Stimulated activated CD4-positive, alpha-beta T cell treated with anti-CD3 and anti-CD28 coated beads, Interleukin-1b, Interleukin-23, amount 100 ng/mL, for 48 hours (primary cell): ENCODE data around the gene PPIG.
"Not testable (repeated sequence)": the region's sequence is repeated elsewhere in the genome, so short reads cannot be mapped to it uniquely, and the experiment has no call there.

Experiments used
- DNase-seq: peaks from one replicate; pipeline ENCODE4 v3.0.0-alpha.2; 2020

Gene PPIG

DNA sequence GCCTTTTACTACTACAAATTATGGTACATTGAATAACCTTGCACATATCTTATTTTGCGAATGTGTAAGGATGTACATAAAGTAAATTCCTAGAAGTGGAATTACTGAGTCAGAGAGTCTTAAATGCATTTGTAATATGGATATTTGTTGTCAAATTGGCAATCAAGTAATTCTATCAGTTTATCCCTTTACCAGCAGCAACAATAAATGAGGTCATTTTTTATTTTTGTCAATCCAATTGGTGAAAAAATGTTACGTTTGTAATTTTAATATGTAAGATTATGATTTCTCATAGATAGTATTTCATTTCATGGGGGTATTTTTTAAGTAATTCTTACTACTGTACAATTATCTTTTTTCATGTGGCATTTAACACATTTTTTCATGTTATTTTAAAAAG lies 14.8 kb downstream of the PPIG start:
- no peak for DNase-seq

DNA sequence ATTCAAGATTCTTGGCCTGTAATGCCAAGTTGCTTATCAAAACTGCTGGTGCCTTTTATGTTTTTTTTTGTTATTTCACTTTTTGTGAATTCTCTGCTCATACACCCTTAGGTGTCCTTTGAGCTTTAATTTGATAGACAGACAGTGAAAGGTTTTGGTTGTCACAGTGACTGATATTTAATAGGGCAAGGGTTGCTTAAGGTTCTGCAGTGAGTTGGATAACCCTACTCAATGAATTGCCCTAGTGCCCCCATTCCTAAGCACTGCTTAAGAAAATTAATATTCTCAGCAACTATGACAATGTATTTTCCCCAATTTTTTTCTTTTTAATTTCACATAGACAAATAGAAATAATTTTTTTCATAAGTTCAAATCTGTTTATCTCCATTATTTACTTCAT lies 15.4 kb downstream of the PPIG start:
- no peak for DNase-seq

DNA sequence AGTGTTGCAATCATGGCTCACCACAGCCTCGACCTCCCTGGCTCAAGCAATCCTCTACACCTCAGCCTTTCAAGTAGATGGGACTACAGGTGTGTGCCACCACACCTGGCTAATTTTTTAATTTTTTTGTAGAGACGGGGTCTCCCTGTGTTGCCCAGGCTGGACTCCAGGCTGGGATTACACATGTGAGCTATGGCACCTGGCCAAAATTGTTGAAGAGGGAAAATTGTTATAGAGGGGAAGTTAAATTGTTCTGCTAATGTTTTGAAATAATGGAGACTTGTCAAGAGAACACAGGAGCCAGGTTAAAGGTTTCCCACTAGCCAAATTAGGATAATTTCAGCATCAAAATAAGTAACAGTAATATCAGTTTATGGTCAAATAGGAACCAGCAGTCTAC lies 25.1 kb downstream of the PPIG start:
- no peak for DNase-seq

DNA sequence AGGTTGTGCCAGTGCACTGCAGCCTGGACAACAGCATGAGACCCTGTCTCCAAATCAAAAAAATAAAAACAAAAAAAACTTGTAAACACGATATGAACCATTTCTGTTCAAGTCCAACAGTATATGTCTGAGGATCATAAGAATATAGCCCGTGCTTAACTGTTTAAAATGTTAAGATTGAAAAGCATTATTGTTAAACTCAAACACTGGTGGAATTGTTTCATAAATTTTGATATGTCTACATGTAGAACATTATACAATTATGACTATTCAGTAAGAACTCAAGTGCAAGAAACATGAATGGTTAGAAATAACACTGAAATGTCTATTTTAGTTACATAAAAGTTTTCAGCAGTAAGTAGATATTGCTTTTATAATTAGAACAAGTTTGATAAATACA lies 29.7 kb downstream of the PPIG start:
- DNase-seq: no peak

DNA sequence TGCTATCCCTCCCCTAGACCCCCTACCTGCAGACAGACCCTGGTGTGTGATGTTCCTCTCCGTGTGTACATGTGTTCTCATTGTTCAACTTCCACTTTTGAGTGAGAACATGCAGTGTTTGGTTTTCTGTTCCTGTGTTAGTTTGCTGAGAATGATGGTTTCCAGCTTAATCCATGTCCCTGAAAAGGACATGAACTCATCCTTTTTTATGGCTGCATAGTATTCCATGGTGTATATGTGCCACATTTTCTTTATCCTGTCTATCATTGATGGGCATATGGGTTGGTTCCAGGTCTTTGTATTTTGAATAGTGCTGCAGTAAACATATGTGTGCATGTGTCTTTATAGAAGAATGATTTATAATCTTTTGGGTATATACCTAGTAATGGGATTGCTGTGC lies 31.8 kb downstream of the PPIG start:
- not testable (repeated sequence) for DNase-seq

DNA sequence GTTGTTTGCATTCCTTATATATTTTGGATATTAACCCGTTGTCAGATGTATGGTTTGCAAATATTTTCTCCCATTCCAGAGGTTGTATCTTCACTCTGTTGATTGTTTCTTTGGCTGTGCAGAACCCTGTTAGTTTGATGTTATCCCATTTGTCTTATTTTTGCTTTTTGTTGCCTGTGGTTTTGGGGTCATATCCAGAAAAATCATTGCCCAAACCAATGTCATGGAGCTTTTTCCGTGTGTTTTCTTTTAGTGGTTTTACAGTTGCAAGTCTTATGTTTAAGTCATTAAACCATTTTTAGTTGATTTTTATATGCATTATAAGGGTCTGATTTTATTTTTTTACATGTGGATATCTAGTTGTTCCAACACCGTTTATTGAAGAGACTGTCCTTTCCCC lies 35.8 kb downstream of the PPIG start:
- no peak for DNase-seq

DNA sequence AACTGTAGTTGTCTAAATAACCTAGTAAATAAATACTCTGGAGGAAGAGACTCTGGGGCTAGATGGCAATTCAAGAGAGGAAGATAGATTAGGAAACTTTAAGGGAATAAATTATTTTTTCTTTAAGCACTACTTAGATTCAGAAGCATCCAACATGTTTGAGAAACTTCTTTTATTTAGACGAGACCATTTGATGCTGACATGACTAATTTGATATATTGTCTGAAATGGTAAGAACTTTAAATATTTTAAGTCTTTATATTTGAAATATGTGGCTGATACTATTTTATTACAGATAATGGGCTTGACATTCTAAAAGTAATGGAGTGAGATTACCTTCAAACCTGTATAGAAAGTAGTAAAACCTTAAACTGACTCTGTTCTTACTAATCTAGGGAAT lies 36.4 kb downstream of the PPIG start:
- DNase-seq: no peak

DNA sequence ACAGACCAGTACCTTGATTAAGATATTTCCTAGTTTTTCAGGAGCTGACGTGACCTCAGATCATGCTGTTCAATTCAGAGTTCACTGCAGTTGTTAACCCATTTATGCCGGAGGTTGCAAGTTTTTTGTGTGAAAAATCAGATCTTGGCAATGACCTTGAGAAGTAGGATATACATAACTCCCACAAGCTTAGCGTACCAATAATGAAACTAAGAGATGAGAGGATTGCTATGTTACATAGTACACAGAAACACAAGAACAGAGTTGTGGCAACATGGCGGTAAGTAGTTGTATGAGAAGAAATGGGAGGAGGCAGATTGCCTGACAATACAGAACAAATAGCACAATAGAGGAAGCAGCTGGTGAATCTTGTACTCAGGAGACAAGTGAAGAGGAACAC lies 39.1 kb downstream of the PPIG start:
- DNase-seq: no peak

DNA sequence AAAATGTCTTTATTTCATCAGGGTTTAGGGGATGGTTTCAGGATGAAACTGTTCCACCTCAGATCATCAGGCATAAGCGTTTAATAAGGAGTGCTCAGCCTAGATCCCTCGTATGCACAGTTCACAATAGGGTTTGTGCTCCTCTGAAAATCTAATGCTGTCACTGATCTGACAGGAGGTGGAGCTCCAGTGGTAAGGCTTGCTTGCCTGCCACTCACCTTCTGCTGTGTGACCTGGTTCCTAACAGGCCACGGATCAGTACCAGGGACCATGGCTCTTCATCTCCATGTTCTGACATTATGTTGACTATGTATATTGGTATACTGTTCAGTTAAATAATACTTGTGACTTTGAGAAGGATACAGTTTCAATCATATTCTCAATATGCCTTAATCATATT lies 41.6 kb downstream of the PPIG start:
- DNase-seq: no peak

DNA sequence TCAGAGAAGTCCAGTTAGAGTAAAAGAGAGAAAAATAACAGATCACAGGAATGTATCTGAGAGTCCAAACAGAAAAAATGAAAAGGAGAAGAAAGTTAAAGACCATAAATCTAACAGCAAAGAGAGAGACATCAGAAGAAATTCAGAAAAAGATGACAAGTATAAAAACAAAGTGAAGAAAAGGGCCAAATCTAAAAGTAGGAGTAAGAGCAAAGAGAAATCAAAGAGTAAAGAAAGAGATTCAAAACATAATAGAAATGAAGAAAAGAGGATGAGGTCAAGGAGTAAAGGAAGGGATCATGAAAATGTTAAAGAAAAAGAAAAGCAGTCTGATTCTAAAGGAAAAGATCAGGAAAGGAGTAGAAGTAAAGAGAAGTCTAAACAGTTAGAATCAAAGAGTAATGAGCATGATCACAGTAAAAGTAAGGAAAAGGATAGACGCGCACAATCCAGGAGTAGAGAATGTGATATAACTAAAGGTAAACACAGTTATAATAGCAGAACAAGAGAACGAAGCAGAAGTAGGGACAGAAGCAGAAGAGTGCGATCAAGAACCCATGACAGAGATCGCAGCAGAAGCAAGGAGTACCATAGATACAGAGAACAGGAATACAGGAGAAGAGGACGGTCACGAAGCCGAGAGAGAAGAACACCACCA lies 52.4 kb downstream of the PPIG start:
- DNase-seq: no peak

DNA sequence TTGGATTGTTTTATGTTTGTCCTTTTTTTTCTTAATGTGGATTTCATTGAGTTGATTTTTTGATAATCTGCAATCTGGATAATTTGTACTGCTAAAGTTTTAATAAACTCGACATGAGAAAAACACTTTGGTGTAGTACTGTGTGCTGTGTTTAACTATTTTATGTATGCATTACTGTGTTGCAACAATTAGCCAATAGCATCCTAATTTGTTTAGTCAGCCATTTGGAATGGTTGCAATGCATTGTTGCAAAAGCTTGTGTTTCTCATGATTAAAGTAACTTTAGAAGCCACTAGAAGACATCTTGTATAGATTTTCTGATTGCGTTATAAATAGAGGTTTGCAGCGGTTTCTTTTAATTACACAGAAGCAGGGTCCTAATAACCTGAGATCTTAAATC lies 53.5 kb downstream of the PPIG start:
- no peak for DNase-seq

DNA sequence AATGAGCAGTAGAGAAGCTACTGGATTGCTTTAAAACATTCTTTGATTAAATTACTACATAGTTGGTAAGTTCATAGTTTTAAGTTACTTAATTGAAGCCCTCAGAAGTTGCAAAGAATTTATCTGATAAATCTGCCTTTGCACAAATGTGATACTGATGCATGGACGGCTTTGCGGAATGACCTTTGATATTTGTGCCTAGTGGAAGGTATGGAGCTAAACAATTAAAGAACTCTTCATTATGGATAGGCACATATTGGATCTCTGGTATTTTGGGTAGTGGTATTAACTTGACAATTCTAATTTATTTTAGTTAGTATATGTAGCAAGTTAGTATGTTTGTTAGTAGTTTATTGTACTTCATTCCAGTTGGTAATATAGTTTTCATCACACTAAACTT lies 56.0 kb downstream of the PPIG start:
- DNase-seq: no peak

DNA sequence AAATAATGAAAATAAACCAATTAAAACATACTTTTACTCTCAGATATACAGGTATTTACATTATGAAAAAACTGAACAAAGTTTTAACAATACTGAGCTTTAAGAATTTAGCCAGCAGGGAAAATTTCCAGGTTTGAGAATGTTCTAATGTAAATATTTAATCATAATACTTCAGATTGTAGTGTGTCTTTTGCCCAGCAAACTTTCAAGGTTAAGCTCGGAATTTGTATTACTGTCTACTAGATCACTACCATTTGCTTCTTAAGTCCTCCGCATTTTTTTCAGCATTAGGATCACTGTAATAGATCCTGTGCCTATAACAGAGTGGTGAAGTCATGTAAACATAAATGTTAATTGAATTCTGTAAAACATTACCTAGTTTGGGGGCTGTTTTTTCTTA lies 57.3 kb downstream of the PPIG start:
- DNase-seq: no peak

DNA sequence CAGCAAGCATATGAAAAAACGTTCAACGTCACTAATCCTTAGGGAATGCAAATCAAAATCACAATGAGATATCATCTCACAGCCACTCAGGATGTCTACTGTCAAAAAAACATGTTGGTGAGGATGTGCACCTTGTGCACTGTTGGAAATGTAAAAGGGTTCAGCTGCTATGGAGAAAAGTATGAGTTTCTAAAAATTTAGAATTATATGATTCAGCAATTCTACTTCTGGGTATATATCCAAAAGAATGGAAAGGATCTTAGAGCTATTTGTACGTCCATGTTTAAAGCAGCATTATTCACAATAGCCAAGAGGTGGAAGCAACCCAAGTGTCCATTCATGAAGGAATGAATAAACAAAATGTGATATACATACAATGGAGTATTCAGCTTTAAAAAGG lies 60.0 kb downstream of the PPIG start:
- no peak for DNase-seq

DNA sequence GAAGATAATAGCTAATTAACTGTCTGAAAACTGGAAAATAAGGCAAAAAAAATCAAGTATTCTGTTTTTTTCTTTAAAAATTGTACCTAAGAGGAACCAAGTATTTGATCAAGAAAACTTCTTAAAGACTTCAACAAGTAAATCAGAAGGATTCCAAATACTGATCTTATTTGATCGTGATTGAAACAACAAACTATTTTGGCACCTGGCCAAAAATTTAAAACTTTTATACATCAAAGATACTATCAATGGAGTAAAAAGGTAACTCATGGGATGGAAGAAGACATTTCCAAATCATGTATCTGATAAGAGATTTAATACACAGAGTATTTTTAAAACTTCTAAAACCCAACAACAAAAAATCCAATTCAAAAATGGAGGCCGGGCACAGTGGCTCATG lies 63.3 kb downstream of the PPIG start:
- DNase-seq: no peak

DNA sequence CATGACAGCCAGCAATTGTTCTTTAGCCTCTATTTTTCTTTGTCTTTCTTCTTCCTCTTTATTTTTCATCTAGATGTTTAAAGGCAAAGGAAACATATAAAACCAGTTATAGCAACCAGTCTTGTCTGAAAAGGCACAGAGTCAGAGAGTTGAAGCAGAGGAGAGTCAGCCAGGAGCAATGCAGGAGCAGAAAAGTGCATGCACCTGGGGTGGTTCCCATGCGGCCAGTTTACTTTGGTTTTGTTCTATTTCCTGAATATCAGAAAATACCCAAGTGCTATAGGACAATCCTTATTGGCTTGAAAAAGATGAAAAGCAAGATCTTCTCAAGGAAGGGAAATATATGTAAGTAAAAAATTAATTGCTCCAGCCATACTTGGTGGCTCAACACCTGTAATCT lies 65.1 kb downstream of the PPIG start:
- no peak for DNase-seq

DNA sequence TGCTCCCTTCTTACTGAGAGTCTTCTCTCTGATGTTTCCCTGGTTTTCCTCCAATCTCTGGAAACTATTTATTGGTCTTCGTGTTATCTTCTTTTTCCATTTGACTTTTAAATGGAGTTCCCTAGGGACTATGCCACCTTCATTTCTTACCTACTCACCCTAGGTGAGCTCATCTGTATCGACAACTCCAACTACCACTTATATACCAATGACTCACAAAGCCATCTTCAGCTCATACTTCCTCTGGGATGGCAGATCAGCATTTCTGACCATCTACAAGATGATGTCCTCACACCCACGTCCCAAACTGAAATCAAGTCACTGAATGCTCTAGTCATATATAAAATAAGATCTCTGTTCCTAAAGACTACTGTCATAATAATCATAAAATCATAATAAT lies 69.5 kb downstream of the PPIG start:
- no peak for DNase-seq

DNA sequence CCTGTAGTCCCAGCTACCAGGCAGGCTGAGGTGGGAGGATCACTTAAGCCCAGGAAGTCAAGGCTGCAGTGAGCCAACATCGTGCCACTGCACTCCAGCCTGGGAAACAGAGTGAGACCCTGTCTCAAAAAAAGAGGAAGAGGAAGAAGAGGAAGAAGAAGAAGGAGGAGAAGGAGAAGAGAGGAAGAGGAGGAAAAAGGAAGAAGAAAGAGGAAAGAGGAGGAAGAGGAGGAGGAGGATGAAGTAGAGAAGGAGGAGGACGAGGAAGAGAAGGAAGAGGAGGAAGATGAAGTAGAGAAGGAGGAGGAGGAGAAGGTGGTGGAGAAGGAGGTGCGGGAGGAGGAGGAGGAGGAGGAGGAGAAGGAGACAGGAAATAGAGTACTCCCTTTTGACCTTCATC lies 72.0 kb downstream of the PPIG start:
- DNase-seq: no peak

DNA sequence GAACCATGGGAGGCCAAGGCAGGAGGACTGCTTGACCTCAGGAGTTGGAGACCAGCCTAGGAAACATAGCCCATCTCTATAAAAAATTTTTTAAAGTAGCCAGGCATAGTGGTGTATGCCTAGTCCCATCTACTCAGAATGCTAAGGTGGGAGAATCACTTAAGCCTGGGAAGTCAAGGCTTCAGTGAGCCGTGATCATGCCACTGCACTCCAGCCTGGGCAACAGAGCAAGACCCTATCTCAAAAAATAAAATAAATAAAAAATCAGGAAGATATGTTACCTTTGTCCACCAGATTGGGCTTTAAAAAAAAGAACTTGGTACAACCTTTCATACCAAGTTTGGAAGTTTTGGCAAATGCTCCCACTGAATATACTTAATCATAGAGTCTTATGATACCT lies 74.7 kb downstream of the PPIG start:
- no peak for DNase-seq

DNA sequence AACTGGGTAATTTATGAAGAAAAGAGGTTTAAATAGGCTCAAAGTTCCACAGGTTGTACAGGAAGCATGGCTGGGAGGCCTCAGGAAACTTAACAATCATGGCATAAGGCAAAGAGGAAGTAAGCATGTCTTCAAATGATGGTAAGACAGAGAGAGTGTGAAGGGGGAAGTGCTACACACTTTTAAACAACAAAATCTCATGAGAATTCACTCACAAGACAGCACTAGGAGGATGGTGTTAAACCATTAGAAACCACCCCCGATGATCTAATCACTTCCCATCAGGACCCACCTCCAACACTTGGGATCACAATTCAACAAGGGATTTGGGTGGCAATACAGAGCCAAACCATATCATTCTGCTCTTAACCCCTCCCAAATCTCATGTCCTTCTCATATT lies 75.2 kb downstream of the PPIG start:
- DNase-seq: no peak

DNA sequence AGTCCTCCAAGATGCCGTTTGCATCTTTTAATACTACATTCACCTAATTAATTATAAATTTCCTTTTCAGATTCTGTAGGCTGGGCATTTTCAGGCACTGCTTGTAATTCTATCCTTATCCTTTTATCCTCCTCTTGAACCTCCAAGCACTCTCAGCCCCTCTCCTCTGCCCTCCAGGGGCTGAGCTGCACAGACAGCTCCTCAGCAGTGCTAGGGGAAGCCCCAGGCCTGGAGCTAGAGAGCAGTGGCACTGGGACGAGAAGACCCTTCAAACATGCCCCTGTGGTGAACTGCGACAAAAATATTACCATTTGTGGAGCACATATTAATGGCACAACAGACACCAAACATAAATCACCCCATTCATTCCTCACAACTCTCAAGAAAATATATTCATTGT lies 77.1 kb downstream of the PPIG start:
- DNase-seq: no peak

DNA sequence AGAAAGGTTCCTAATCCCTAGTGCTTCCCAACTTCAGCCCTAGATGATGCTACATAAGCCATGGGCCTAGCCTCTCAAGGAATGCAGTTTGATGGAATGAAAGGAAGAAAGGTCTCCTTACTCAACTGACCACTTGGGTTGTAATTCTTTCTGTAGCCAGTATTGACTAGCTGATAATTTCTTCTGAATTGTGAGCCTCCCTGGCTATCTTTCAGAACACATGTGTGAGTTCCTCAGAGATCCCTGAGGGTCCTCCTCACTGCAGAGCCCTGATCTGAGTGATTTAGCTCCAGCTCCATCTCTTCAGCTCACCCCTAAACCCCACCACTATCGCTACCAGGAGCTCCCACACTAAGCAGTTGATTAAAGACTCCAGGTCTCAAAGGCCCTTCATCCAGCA lies 78.6 kb downstream of the PPIG start:
- DNase-seq: no peak

DNA sequence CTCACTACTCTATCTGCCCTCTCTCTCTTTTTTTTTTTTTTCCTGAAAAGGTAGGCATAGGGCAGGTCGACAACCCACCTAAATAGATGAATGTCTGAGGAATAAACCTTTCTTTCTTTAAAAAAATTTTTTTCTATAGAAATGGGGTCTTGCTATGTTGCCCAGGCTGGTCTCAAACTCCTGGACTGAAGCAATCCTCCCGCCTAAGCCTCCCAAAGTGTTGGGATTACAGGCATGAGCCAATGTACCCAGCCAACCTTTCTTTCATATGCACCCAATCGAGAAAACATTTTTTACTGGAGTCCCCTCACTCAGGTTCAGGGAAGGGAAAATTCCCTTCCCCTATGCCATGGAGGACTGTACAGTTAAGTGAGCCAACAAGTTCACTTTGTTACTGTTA lies 79.1 kb downstream of the PPIG start:
- no peak for DNase-seq

DNA sequence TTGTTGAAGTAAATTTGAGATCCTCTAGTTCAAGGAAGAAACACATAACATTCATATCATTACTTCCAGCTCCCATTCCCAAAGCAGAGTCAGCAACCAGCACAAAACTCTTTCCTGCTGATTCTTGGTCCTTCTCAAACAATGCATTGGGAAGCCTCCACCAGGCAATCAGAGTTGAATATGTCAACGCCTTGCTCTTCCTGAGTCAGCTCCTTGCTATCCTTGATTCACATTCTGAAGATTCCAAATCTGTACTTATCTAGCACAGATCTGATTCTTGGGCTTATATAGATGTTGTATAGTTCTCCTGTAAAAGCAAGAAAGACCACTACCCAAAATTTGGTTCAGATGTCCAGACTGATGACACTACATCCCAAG lies 80.4 kb downstream of the PPIG start:
- no peak for DNase-seq

DNA sequence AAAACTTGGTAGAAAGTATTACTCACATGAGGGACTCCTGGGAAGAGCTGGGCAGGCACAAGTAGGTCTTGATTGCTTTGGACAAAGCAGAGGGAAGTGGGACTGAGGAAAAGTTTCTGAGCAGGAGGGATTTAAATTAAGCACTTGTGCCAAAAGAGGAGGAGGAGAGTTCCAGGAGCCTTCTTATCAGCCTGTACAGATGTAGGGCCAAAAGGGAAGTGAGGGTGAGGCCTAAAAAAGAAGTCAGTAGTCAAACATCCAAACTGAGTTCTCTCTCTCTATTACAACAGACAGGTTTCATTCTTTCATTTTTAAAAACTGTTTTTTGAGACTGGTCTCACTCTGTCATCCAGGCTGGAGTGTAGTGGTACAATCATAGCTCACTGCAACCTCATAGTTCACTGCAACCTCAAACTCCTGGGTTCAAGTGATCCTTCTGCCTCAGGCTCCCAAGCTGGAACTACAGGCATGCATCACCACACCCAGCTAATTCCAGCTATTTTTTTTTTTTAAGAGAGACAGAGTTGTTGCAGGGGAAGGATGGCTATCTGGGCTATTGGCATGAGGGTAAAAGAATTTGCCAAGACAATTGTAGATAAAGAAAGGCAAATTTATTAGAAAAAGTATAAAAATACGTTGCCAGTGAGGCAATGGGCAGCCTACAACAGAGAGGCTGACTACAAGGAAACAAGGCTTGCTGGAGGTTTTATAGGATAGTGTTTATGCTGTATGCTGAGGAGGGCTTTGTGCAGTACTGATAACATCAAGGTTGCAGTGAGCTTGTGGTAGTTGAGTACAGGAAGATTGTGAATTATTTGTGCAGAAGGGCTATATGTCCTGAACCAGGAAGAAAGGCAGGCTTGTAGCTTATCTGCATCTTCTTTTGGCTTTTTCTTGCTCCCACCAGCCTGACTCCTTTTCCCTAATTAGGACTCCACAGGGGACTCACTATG lies 81.1 kb downstream of the PPIG start:
- no peak for DNase-seq
